GM12892 (cell line): ENCODE results near the gene MTX3.

ENCODE experiments used
- POLR2A ChIP-seq: IDR thresholded peaks from 2 replicates; pipeline ENCODE4 v1.6.1; 2011; ENCODE audit warnings: low read depth, low read length, control low read depth
- TAF1 ChIP-seq: IDR thresholded peaks from 2 replicates; pipeline ENCODE4 v1.6.1; 2011; ENCODE audit warnings: low read depth, mild to moderate bottlenecking, control low read depth, low read length, borderline replicate concordance

DNA sequence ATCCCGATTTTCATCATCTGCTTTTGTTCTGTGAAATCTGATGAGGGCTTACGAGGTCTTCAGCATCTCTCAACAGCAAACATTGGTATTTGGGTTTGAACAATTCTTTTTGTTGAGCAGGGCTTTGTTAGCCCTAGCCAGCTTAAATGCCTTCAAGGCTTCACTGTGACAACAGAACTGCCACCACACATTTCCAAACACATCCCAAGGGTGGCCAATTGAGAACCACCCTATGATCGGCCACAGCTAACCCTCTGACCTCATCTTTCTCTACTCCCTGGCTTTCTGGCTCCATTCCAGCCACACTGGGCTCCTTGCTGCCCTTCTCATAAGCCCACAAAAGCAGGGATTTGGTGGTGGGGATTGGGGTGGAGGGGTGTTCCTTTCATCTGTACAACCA, 17.6 kb downstream of the MTX3 start:
- TF ChIP-seq POLR2A (no peak), TAF1 (no peak)
